B cell (primary cell): ENCODE measurements around the gene TFDP1. TPM values are rescaled to one million over a fixed set of nuclear protein-coding genes. Genes with fewer than 3 reads are reported as not detected.

ENCODE experiments used
- ATAC-seq: fragments of 200-7000 bp; cut with Tn5 transposase; one replicate; pipeline ENCODE4 v1.10.0; 2021; ENCODE audit warnings: low read depth, mild to moderate bottlenecking, moderate number of reproducible peaks, moderate library complexity
- CTCF ChIA-PET: fragments of 350-600 bp; sonication (Branson Sonifier 250); formaldehyde crosslinking; loops from one replicate; lab custom pipeline; 2021; ENCODE audit warnings: antibody characterized with exemption, inconsistent platforms; lab: Charles Lee
- POLR2A ChIA-PET: fragments of 350-600 bp; sonication (Branson Sonifier 250); formaldehyde crosslinking; loops from one replicate; lab custom pipeline; 2021; ENCODE audit warnings: antibody characterized with exemption; lab: Charles Lee
- DNase-seq: peaks from one replicate; pipeline ENCODE4 v3.0.0; 2013
- H2AFZ ChIP-seq: 2 replicates; pipeline ENCODE4 v1.6.1; 2012; ENCODE audit warnings: mild to moderate bottlenecking, low read depth, low read length; ENCODE audit not compliant: insufficient read depth, poor library complexity, severe bottlenecking
- H3K27ac ChIP-seq, 2 donors: 1 replicate in 1 of 2; 2 replicates in 1 of 2; pipeline ENCODE4 v1.5.1; 2012 to 2013; ENCODE audit warnings: low read length in 2 of 2, mild to moderate bottlenecking in 2 of 2, moderate library complexity in 1 of 2
- H3K27me3 ChIP-seq, 4 experiments: fragments of 200-600 bp in 1 of 4; sonication (generic) in 1 of 4; replicated peaks in 1 of 4; 1 replicate in 2 of 4; 2 replicates in 2 of 4; pipeline versions ENCODE4 v1.6.1 to v1.7.0; 2013 to 2016; ENCODE audit warnings: low read length in 3 of 4, mild to moderate bottlenecking in 2 of 4, mixed read lengths in 1 of 4, moderate library complexity in 1 of 4; ENCODE audit not compliant: insufficient read depth in 4 of 4, control insufficient read depth in 3 of 4; ENCODE audit errors: control extremely low read depth in 1 of 4
- H3K36me3 ChIP-seq, 2 experiments: replicated peaks in 1 of 2; 1 replicate in 1 of 2; 2 replicates in 1 of 2; pipeline versions ENCODE4 v1.6.1 to v1.7.1; 2013; ENCODE audit warnings: low read length in 1 of 2; ENCODE audit not compliant: insufficient read depth in 2 of 2, control insufficient read depth in 1 of 2; ENCODE audit errors: control extremely low read depth in 1 of 2, extremely low read depth in 1 of 2
- H3K4me1 ChIP-seq, 2 donors: fragments of 200-600 bp in 1 of 2; sonication (generic) in 1 of 2; 1 replicate in 1 of 2; 2 replicates in 1 of 2; pipeline versions ENCODE4 v1.5.1 to v1.6.1; 2013 to 2017; ENCODE audit warnings: low read length in 2 of 2; ENCODE audit not compliant: control insufficient read depth in 2 of 2, insufficient read depth in 2 of 2
- H3K4me2 ChIP-seq: replicated peaks from 2 replicates; pipeline ENCODE3; 2012; ENCODE audit warnings: mild to moderate bottlenecking, low read depth, low read length; ENCODE audit not compliant: poor library complexity, severe bottlenecking
- H3K4me3 ChIP-seq, 5 experiments: fragments of 200-600 bp in 1 of 5; sonication (generic) in 1 of 5; 1 replicate in 3 of 5; 2 replicates in 2 of 5; pipeline versions ENCODE4 v1.5.1 to v1.7.0; 2011 to 2016; ENCODE audit warnings: low read length in 4 of 5, mild to moderate bottlenecking in 4 of 5, low read depth in 2 of 5, control low read depth in 1 of 5, moderate library complexity in 1 of 5; ENCODE audit not compliant: insufficient read depth in 1 of 5; ENCODE audit errors: control extremely low read depth in 1 of 5, extremely low read depth in 1 of 5
- H3K79me2 ChIP-seq: fragments of 200-600 bp; sonication (generic); one replicate; pipeline ENCODE4 v1.6.0; 2016; ENCODE audit warnings: low read length; ENCODE audit not compliant: control insufficient read depth, insufficient read depth
- H3K9ac ChIP-seq: fragments of 200-600 bp; sonication (generic); 2 replicates; pipeline ENCODE4 v1.6.1; 2017; ENCODE audit warnings: mild to moderate bottlenecking, low read length, moderate library complexity
- H3K9me3 ChIP-seq, 3 donors: one replicate each; pipeline versions ENCODE4 v1.6.1 to v1.7.1; 2013; ENCODE audit warnings: low read length in 2 of 3; ENCODE audit not compliant: control insufficient read depth in 2 of 3, insufficient read depth in 1 of 3; ENCODE audit errors: control extremely low read depth in 1 of 3
- H4K20me1 ChIP-seq: 2 replicates; pipeline ENCODE4 v1.6.0; 2012; ENCODE audit warnings: mild to moderate bottlenecking, low read length; ENCODE audit not compliant: insufficient read depth, control insufficient read depth, poor library complexity, severe bottlenecking
- H3K27ac Mint-ChIP-seq: one replicate; pipeline ENCODE4 v1.8.0; 2021; ENCODE audit warnings: mixed read lengths
- H3K27me3 Mint-ChIP-seq: one replicate; pipeline ENCODE4 v1.8.0; 2021; ENCODE audit warnings: mixed read lengths
- H3K4me1 Mint-ChIP-seq: one replicate; pipeline ENCODE4 v1.8.0; 2021; ENCODE audit warnings: mixed read lengths
- H3K4me3 Mint-ChIP-seq: one replicate; pipeline ENCODE4 v1.8.0; 2021; ENCODE audit warnings: mixed read lengths
- H3K9me3 Mint-ChIP-seq: one replicate; pipeline ENCODE4 v1.8.0; 2022; ENCODE audit warnings: mixed read lengths; ENCODE audit not compliant: insufficient read depth
- CTCF ChIP-seq: fragments of 200-600 bp; IDR thresholded peaks from one replicate; pipeline ENCODE4 v1.8.0; 2022; ENCODE audit warnings: antibody characterized with exemption, mild to moderate bottlenecking
- EZH2 ChIP-seq: IDR thresholded peaks from 2 replicates; pipeline ENCODE4 v1.6.1; 2012; ENCODE audit warnings: borderline replicate concordance, low read depth, mild to moderate bottlenecking, moderate library complexity, low read length; ENCODE audit not compliant: insufficient read depth, poor library complexity, severe bottlenecking
- WGBS: methylation state at CpG from one replicate; pipeline ENCODE4 v1.1.5; 2013; ENCODE audit warnings: missing lambda C conversion rate; ENCODE audit not compliant: insufficient coverage; 5-methylcytosine and 5-hydroxymethylcytosine counted together
- intact Hi-C: fragments of 100-400 bp; cut with micrococcal nuclease; formaldehyde crosslinking; loops from one replicate; pipeline ENCODE4 v1.10.0; 2022
- polyA plus RNA-seq: library from polyadenylated mRNA; depleted of rRNA; stranded (reverse); fragments of >200 nt; gene quantifications from 2 replicates; pipeline ENCODE4 v1.2.3, GENCODE V29; 2012
- total RNA-seq, 2 donors: library from RNA; stranded (reverse); fragments of 120-200 nt in 1 of 2; gene quantifications; 1 replicate in 1 of 2; 2 replicates in 1 of 2; pipeline versions ENCODE4 v1.2.3 to v1.2.4, GENCODE V29; 2013 to 2022

The TFDP1 gene
- total and polyA plus RNA-seq, 2 donors (not counting 1 experiment from before 2014, with no cell fraction given) = 19.1 to 31.1 TPM

GRCh38 chr13:113645329-113645728 is 60.8 kb downstream of the TFDP1 start:
- no peak overlapping the region for H3K27ac Mint-ChIP-seq
- Histone ChIP-seq H3K27ac (no peak overlapping the region), H2AFZ (no peak overlapping the region), H3K4me2 (no peak overlapping the region), H3K27me3 (no peaks in the 10 kb centered on the region), H4K20me1 (no peaks in the 10 kb centered on the region), H3K9me3 (peaks cover 0 to 3% (median 1%) of the 10 kb centered on the region in 3 donors), H3K79me2 (no peaks in the 10 kb centered on the region), H3K4me3 (no peak overlapping the region), H3K9ac (no peak overlapping the region), H3K4me1 (peaks cover 9 to 16% of the 10 kb centered on the region in 2 donors), H3K36me3 (no peaks in the 10 kb centered on the region)
- ChIA-PET POLR2A (no interaction called here), CTCF (no interaction called here)
- peaks cover 33% of the 10 kb centered on the region for H3K4me1 Mint-ChIP-seq
- H3K27me3 Mint-ChIP-seq = no peaks in the 10 kb centered on the region
- no peaks in the 10 kb centered on the region for H3K9me3 Mint-ChIP-seq
- intact Hi-C loops = no loop called here
- ATAC-seq (no peak), DNase-seq (no peak)
- H3K4me3 Mint-ChIP-seq = no peak overlapping the region
- TF ChIP-seq CTCF (no peak), EZH2 (no peak)
- WGBS = 98% methylated on average over 6 of the region's 9 CpGs

GRCh38 chr13:113646376-113646775 is 61.8 kb downstream of the TFDP1 start:
- Mint-ChIP-seq H3K9me3 (no peaks in the 10 kb centered on the region), H3K4me3 (no peak overlapping the region), H3K4me1 (peaks cover 33% of the 10 kb centered on the region), H3K27ac (no peak overlapping the region), H3K27me3 (no peaks in the 10 kb centered on the region)
- CTCF ChIA-PET = no interaction called here
- no peaks in the 10 kb centered on the region for H3K36me3 ChIP-seq
- no peaks in the 10 kb centered on the region for H3K27me3 ChIP-seq
- H3K9me3 ChIP-seq = peaks cover 0 to 1% (median 1%) of the 10 kb centered on the region in 3 donors
- H2AFZ ChIP-seq = no peak overlapping the region
- no peak for TF ChIP-seq CTCF
- TF ChIP-seq EZH2 = no peak
- DNase-seq (no peak), ATAC-seq (no peak)
- POLR2A ChIA-PET = no interaction called here
- WGBS = 45% methylated on average over 10 of the region's 11 CpGs
- intact Hi-C loops = no loop called here
- no peaks in the 10 kb centered on the region for H4K20me1 ChIP-seq
- no peak overlapping the region for H3K27ac ChIP-seq
- peaks cover 9 to 16% of the 10 kb centered on the region in 2 donors for H3K4me1 ChIP-seq
- no peak overlapping the region for H3K9ac ChIP-seq
- H3K79me2 ChIP-seq = no peaks in the 10 kb centered on the region
- no peak overlapping the region for H3K4me3 ChIP-seq
- no peak overlapping the region for H3K4me2 ChIP-seq
